ENCODE data around the gene HGFAC. TPM values are rescaled to one million over a fixed set of nuclear protein-coding genes. Genes with fewer than 3 reads are reported as not detected.

Gene HGFAC
- total and polyA plus RNA-seq, 2 experiments from 2014 or later = 0.87 to 1.7 TPM

DNA sequence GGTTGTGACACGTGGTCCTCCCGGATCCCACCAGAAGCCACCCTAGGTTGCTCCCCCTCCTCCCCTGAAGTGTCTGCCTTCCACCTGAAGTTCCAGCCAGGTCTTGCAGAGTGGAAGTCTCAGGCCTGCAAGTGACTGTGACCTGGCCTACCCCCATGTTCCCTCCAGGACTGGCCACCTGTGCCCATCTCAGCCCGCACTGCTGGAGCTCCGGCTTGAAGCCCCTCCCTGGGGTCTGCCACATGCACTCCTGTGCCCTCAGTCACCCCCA is 6.1 kb upstream of the HGFAC start:
- WGBS (ENCODE audit: low lambda C conversion rate, missing lambda C conversion rate) = 93% methylated on average over 4 of the region's 4 CpGs
- Histone ChIP-seq H3K4me1 (ENCODE audit: insufficient read depth) (no peaks in the 10 kb centered on the region), H3K4me3 (no peak overlapping the region), H3K4me2 (no peak overlapping the region), H4K20me1 (ENCODE audit: insufficient read depth, poor library complexity, severe bottlenecking) (no peaks in the 10 kb centered on the region), H3K27me3 (no peaks in the 10 kb centered on the region), H3K9me2 (replicated peaks; ENCODE audit: insufficient read depth) (no peaks in the 10 kb centered on the region), H3K36me3 (replicated peaks; ENCODE audit: insufficient read depth, low read depth) (no peaks in the 10 kb centered on the region), H2AFZ (no peak overlapping the region), H3K27ac (no peak overlapping the region), H3K9me3 (ENCODE audit: low read depth) (no peaks in the 10 kb centered on the region), H3K79me2 (no peaks in the 10 kb centered on the region)
- TF ChIP-seq EZH2 (IDR thresholded peaks at IDR 0.05; ENCODE audit: borderline replicate concordance) = no peak
- TF ChIP-seq EZH2phosphoT487 (IDR thresholded peaks at IDR 0.05; ENCODE audit: low read depth, severe bottlenecking, unreplicated experiment) = no peak
- TF ChIP-seq, protein P1, sequence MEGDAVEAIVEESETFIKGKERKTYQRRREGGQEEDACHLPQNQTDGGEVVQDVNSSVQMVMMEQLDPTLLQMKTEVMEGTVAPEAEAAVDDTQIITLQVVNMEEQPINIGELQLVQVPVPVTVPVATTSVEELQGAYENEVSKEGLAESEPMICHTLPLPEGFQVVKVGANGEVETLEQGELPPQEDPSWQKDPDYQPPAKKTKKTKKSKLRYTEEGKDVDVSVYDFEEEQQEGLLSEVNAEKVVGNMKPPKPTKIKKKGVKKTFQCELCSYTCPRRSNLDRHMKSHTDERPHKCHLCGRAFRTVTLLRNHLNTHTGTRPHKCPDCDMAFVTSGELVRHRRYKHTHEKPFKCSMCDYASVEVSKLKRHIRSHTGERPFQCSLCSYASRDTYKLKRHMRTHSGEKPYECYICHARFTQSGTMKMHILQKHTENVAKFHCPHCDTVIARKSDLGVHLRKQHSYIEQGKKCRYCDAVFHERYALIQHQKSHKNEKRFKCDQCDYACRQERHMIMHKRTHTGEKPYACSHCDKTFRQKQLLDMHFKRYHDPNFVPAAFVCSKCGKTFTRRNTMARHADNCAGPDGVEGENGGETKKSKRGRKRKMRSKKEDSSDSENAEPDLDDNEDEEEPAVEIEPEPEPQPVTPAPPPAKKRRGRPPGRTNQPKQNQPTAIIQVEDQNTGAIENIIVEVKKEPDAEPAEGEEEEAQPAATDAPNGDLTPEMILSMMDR (IDR thresholded peaks at IDR 0.05; ENCODE audit: poor library complexity) = no peak
- DNase-seq (ENCODE audit: low spot score) = no peak

DNA sequence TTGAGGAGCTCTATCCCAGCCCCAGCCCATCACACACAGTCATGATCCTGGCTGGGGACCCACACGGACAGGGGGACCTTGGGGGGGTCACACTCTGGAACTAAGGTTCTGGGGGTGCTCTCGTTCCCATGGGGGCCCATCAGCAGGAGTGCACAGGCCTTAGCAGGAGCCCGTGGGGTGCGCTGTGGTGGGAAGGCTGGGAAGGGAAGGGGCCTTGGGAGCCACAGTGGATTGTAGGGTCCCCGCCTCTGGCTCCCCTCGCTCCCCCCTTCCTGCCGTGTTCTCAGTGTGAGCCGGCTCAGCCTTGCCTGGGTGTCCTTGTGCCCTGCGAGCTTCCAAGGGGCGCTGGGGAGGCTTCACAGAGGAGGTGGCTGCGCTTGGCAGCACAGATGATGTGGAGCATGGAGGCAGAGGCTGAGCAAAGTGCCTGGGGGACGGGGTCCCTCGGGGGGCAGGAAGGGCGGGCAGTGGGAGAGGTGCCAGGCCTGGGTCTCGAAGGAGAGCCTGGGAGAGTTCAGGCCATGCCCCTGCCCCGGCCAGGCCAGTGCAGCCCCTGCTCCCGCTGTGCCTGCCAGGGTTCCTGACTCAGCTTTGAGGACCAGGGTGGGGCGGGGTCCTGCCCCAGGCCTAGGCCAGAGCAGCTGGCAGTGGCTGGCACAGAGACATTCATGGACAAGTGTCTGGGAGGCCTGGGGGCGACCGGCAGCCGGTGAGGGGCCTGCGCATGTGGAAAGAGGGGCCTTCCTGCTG is 5.5 kb upstream of the HGFAC start:
- H4K20me1 ChIP-seq (ENCODE audit: insufficient read depth, poor library complexity, severe bottlenecking) = no peaks in the 10 kb centered on the region
- no peak for DNase-seq (ENCODE audit: low spot score)
- no peak overlapping the region for H2AFZ ChIP-seq
- no peaks in the 10 kb centered on the region for H3K79me2 ChIP-seq
- no peaks in the 10 kb centered on the region for H3K9me3 ChIP-seq (ENCODE audit: low read depth)
- H3K36me3 ChIP-seq (replicated peaks; ENCODE audit: insufficient read depth, low read depth) = no peaks in the 10 kb centered on the region
- no peak overlapping the region for H3K27ac ChIP-seq
- WGBS (ENCODE audit: low lambda C conversion rate, missing lambda C conversion rate) = 93% methylated on average over 21 of the region's 22 CpGs
- no peak overlapping the region for H3K4me3 ChIP-seq
- H3K27me3 ChIP-seq = no peaks in the 10 kb centered on the region
- H3K4me2 ChIP-seq = no peak overlapping the region
- no peaks in the 10 kb centered on the region for H3K4me1 ChIP-seq (ENCODE audit: insufficient read depth)
- TF ChIP-seq EZH2 (IDR thresholded peaks at IDR 0.05; ENCODE audit: borderline replicate concordance) = no peak
- no peaks in the 10 kb centered on the region for H3K9me2 ChIP-seq (replicated peaks; ENCODE audit: insufficient read depth)

DNA sequence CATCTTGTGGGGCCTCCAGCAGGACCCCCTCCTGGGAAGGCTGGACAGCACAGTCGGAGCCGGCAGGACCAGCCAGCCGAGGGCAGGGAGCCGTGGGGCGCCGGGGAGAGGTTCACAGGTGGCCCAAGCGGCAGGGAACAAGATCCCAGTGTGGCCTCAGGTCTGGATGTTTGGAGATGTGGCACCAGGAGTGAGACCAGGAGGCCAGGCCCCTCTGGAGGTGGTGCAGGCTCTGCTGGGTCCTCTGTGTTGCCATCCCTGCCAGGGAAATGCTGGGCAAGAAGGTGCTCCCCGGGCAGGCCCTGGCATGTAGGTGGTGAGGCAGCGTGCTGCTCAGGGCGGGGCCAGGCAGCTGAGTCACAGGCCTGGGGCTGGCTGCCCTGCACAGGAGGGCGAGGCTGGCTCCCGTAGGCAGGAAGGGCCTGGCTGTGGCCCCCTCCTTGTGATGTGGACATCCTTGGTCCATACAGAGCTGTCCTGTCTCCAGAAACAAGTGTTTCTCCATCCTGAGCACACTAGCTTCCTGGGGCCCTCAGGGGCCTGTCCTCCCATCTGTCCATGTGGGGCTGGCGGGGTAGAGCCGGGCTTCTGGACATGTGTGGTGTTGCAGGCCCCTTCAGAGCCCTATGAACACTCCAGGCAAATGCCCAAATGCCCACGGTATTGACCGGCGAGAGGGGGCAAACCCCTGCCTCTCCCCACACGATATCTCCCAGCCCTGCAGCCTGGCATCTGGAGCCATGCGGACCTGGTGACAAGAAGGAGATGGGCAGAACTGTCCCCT is 4.8 kb upstream of the HGFAC start:
- no peaks in the 10 kb centered on the region for H3K79me2 ChIP-seq
- H3K4me3 ChIP-seq = no peak overlapping the region
- no peak overlapping the region for H3K27ac ChIP-seq
- H3K36me3 ChIP-seq (replicated peaks; ENCODE audit: insufficient read depth, low read depth) = no peaks in the 10 kb centered on the region
- H3K27me3 ChIP-seq = no peaks in the 10 kb centered on the region
- H3K4me2 ChIP-seq = no peak overlapping the region
- TF ChIP-seq EZH2phosphoT487 (IDR thresholded peaks at IDR 0.05; ENCODE audit: low read depth, severe bottlenecking, unreplicated experiment) (no peak), EZH2 (IDR thresholded peaks at IDR 0.05; ENCODE audit: borderline replicate concordance) (no peak)
- TF ChIP-seq, protein P1 (IDR thresholded peaks at IDR 0.05; ENCODE audit: poor library complexity) = no peak
- 92% methylated on average over 19 of the region's 19 CpGs for WGBS (ENCODE audit: low lambda C conversion rate, missing lambda C conversion rate)
- H4K20me1 ChIP-seq (ENCODE audit: insufficient read depth, poor library complexity, severe bottlenecking) = no peaks in the 10 kb centered on the region
- peak; percentile 51 for DNase-seq (ENCODE audit: low spot score)
- H3K4me1 ChIP-seq (ENCODE audit: insufficient read depth) = no peaks in the 10 kb centered on the region
- no peaks in the 10 kb centered on the region for H3K9me3 ChIP-seq (ENCODE audit: low read depth)
- no peaks in the 10 kb centered on the region for H3K9me2 ChIP-seq (replicated peaks; ENCODE audit: insufficient read depth)
- no peak overlapping the region for H2AFZ ChIP-seq

DNA sequence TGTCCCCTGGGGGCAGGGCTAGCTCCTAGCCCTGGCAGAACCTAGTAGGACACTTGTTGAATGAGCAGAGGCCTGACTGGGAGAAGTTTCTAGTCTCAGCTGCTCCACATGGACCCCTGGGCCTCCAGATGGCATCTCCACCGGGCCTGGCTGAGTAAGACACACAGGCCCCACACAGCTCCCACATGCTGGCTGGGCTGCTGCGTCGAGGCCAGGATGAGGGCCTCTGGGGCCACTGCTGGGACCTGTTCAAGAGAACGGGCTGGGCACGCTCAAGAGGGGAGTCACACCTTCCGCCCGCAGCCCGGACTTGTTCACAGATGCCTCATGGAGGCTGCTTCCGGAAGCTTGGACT is 4.2 kb upstream of the HGFAC start:
- H4K20me1 ChIP-seq (ENCODE audit: insufficient read depth, poor library complexity, severe bottlenecking) = no peaks in the 10 kb centered on the region

More for the DNA sequence above, 4.2 kb upstream of the HGFAC start:
- H3K27me3 ChIP-seq = no peaks in the 10 kb centered on the region
- no peaks in the 10 kb centered on the region for H3K4me1 ChIP-seq (ENCODE audit: insufficient read depth)
- no peaks in the 10 kb centered on the region for H3K9me2 ChIP-seq (replicated peaks; ENCODE audit: insufficient read depth)
- H3K9me3 ChIP-seq (ENCODE audit: low read depth) = no peaks in the 10 kb centered on the region
- H2AFZ ChIP-seq = no peak overlapping the region
- H3K27ac ChIP-seq = no peak overlapping the region
- WGBS (ENCODE audit: low lambda C conversion rate, missing lambda C conversion rate) = 90% methylated on average over 9 of the region's 9 CpGs
- no peaks in the 10 kb centered on the region for H3K36me3 ChIP-seq (replicated peaks; ENCODE audit: insufficient read depth, low read depth)
- no peak for DNase-seq (ENCODE audit: low spot score)
- no peak for TF ChIP-seq EZH2 (IDR thresholded peaks at IDR 0.05; ENCODE audit: borderline replicate concordance)
- no peak for TF ChIP-seq EZH2phosphoT487 (IDR thresholded peaks at IDR 0.05; ENCODE audit: low read depth, severe bottlenecking, unreplicated experiment)
- H3K4me3 ChIP-seq = no peak overlapping the region
- H3K4me2 ChIP-seq = no peak overlapping the region
- no peaks in the 10 kb centered on the region for H3K79me2 ChIP-seq

All from hepatocyte (in vitro differentiated cells).